K562 (cell line): ENCODE data around the gene ITPRIPL2. TPM values are rescaled to one million over a fixed set of nuclear protein-coding genes. Genes with fewer than 3 reads are reported as not detected.

Experiments
- CXXC5 ChIP-seq: fragments of 250-450 bp; sonication (Bioruptor Pico); IDR thresholded peaks from 2 replicates; pipeline ENCODE4 v1.8.0; 2022; ENCODE audit warnings: inconsistent platforms, mild to moderate bottlenecking, moderate library complexity
- NRF1 ChIP-seq, 2 experiments: fragments of 450-650 bp; IDR thresholded peaks in 1 of 2; conservative IDR thresholded peaks in 1 of 2; 2 replicates each; pipeline ENCODE4 v1.6.1; 2014; ENCODE audit warnings: mild to moderate bottlenecking in 2 of 2
- SUPT5H ChIP-seq: fragments of 450-650 bp; IDR thresholded peaks from 2 replicates; pipeline ENCODE4 v1.6.1; 2016
- VEZF1 ChIP-seq: fragments of 200-800 bp; sonication (Bioruptor generic); IDR thresholded peaks from 2 replicates; pipeline ENCODE4 v1.6.1; 2017; ENCODE audit warnings: missing genetic modification characterization, missing compliant biosample characterization
- YY1 ChIP-seq, 3 experiments: IDR thresholded peaks; 2 replicates each; pipeline ENCODE4 v1.6.1; 2011; ENCODE audit warnings: low read length in 2 of 3, mild to moderate bottlenecking in 2 of 3, moderate library complexity in 2 of 3, borderline replicate concordance in 1 of 3, control low read depth in 1 of 3, low read depth in 1 of 3; ENCODE audit not compliant: insufficient read depth in 3 of 3, insufficient replicate concordance in 2 of 3, control insufficient read depth in 1 of 3, insufficient read length in 1 of 3; ENCODE audit errors: extremely low read depth in 1 of 3
- ZNF740 ChIP-seq, 3 experiments: fragments of 200-800 bp in 1 of 3; sonication (Bioruptor generic) in 1 of 3; sonication (generic) in 1 of 3; formaldehyde crosslinking in 1 of 3; IDR thresholded peaks; 2 replicates each; pipeline versions ENCODE4 v1.6.1 to v1.8.0; 2016 to 2022; ENCODE audit warnings: mild to moderate bottlenecking in 2 of 3, missing compliant biosample characterization in 2 of 3, missing genetic modification characterization in 2 of 3, missing genetic modification reagents in 1 of 3
- polyA plus RNA-seq, 8 experiments: library from polyadenylated mRNA; depleted of rRNA in 4 of 8; stranded (reverse) in 5 of 8; unstranded in 3 of 8; fragments of >200 nt; fragmentation: Nextera tagmentation in 2 of 8; fragmentation: Illumina TruSeq in 1 of 8; extraction: Ambion mirVana in 2 of 8; extraction: Trizol in 1 of 8; gene quantifications; 2 replicates each; pipeline versions ENCODE4 v1.2.1 to v1.2.3, GENCODE V29; 2011 to 2014; ENCODE audit warnings: inconsistent platforms in 1 of 8, missing spikeins in 1 of 8
- total RNA-seq, 7 experiments: library from RNA; depleted of rRNA in 6 of 7; stranded (reverse); fragments of >200 nt in 6 of 7; fragmentation: Illumina TruSeq in 2 of 7; extraction: Trizol in 2 of 7; gene quantifications; 2 replicates each; pipeline versions ENCODE4 v1.2.1 to v1.2.3, GENCODE V29; 2011 to 2021; ENCODE audit warnings: low replicate concordance in 1 of 7
- TF ChIP-seq, protein P1 (sequence below): fragments of 150-350 bp; conservative IDR thresholded peaks from 2 replicates; pipeline ENCODE4 v1.6.1; 2014; ENCODE audit warnings: low read length

The ITPRIPL2 gene
- total and polyA plus RNA-seq, 9 of the 15 experiments (the other 6 are each of a cell fraction or from before 2014, with no cell fraction given): 0.04 to 2.2 (median 0.58) TPM

GRCh38 chr16:19113577-19114358 is at the start of gene ITPRIPL2 (continued):
- TF ChIP-seq, protein P1, sequence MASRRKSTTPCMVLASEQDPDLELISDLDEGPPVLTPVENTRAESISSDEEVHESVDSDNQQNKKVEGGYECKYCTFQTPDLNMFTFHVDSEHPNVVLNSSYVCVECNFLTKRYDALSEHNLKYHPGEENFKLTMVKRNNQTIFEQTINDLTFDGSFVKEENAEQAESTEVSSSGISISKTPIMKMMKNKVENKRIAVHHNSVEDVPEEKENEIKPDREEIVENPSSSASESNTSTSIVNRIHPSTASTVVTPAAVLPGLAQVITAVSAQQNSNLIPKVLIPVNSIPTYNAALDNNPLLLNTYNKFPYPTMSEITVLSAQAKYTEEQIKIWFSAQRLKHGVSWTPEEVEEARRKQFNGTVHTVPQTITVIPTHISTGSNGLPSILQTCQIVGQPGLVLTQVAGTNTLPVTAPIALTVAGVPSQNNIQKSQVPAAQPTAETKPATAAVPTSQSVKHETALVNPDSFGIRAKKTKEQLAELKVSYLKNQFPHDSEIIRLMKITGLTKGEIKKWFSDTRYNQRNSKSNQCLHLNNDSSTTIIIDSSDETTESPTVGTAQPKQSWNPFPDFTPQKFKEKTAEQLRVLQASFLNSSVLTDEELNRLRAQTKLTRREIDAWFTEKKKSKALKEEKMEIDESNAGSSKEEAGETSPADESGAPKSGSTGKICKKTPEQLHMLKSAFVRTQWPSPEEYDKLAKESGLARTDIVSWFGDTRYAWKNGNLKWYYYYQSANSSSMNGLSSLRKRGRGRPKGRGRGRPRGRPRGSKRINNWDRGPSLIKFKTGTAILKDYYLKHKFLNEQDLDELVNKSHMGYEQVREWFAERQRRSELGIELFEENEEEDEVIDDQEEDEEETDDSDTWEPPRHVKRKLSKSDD: no peak
- peak in 1 of 3 experiments; percentile 7 for TF ChIP-seq YY1 (IDR thresholded peaks at IDR 0.05; ENCODE audit: borderline replicate concordance in 1 of 3, control insufficient read depth in 1 of 3, extremely low read depth in 1 of 3, insufficient read depth in 3 of 3, insufficient read length in 1 of 3, insufficient replicate concordance in 2 of 3, low read depth in 1 of 3, low read length in 2 of 3)
- peak; percentile 68 for TF ChIP-seq CXXC5
- TF ChIP-seq ZNF740 (CRISPR knock-in tag; IDR thresholded peaks at IDR 0.05): no peak
- TF ChIP-seq ZNF740 (tag; IDR thresholded peaks at IDR 0.05): 0 out of 4 replicates have a peak, but pooled peaks of 1 of the 2 experiments have one; percentile 41
- TF ChIP-seq VEZF1 (CRISPR knock-in tag): peak; percentile 70
- peak; percentile 50; the same call in 1 of the 2 replicates for TF ChIP-seq SUPT5H
- TF ChIP-seq NRF1 (conservative IDR thresholded peaks at IDR 0.05 in 1 of 2, IDR thresholded peaks at IDR 0.05 in 1 of 2): peak in 1 of 2 experiments; percentile 13; a peak in 1 of 4 replicates
